ENCODE measurements around the gene DAPK2.
A peak's percentile ranks its signal among the peaks of the same experiment; 100 is the strongest.

Gene DAPK2

DNA sequence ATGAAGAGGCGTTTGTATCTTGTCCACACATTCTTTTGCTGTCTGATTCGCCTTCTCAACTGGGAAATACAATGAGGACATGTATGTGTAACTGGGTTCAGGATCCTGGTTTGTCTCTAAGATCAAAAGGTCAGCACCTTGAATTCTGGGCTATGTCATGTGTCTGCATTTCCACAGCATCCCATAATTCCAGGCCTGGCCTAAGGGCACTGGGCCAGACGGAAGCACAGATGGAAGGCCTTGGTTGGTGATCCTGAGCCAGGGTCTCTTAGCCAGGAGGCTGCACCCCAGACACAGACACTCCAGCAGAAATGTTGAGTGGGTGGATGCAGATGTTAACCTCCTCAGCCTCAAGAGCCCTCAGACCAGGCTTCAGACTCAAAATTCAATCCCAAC is 188.8 kb downstream of the DAPK2 start:
- H3K27ac ChIP-seq: peak overlapping the region; percentile 34
- in situ Hi-C loops (cut with HindIII; ENCODE audit: low pct_ligation_motif_present, low sequenced_read_pairs): no loop called here
- no peak overlapping the region for H3K4me3 ChIP-seq (ENCODE audit: low read depth, low read length)
- H3K27me3 ChIP-seq (replicated peaks): no peaks in the 10 kb centered on the region
- no peak for DNase-seq
- no peaks in the 10 kb centered on the region for H3K36me3 ChIP-seq (replicated peaks)
- no peak for TF ChIP-seq CTCF (IDR thresholded peaks at IDR 0.05; ENCODE audit: low read depth, low read length, missing control alignments)

All from brain microvascular endothelial cell (primary cell).